DMS 273 treated with DMSO at 0.1 percent for 48 hours (cell line): ENCODE data around the gene L1TD1.
"Not testable (repeated sequence)": the region's sequence is repeated elsewhere in the genome, so short reads cannot be mapped to it uniquely, and the experiment has no call there.

Experiments
- DNase-seq: peaks from one replicate; lab custom pipeline; 2025; lab: John Stamatoyannopoulos, UW

L1TD1 gene

DNA sequence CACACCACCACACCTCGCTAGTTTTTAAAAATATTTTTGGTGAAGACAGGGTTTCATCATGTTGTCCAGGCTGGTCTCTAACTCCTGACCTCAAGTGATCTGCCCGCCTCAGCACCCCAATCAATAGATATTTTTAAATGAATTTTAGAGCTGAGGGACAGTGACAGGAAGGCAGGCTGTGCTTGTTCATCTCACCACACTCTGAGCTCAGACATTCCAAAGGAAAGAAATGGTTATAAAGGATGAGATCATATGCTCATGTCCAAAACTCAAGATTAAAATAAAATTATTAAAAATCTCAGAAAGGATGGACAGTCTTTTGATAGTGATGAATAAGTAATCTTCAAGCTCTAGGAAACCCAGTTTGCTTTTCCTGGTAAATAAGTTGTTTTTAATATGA lies 40.9 kb downstream of the L1TD1 start:
- DNase-seq, result no peak

DNA sequence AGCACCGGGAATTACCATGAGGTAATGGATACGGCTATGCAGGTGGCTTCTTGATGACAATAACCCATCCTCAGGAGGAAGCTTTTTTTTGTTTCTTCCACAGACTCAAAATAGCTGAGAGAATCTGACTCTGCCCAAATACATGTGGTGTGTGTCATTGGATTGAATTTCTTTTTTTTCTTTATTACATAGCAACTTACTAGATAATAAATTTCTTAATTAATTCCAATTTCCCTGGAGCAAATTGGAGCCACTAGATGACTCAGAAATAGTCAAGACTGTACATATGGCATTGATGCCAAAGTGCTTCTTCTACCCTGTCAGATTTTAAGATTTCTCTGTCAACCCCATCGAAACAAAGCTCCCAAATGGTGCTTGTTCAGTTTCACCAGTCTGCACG lies 42.7 kb downstream of the L1TD1 start:
- DNase-seq, result no peak

DNA sequence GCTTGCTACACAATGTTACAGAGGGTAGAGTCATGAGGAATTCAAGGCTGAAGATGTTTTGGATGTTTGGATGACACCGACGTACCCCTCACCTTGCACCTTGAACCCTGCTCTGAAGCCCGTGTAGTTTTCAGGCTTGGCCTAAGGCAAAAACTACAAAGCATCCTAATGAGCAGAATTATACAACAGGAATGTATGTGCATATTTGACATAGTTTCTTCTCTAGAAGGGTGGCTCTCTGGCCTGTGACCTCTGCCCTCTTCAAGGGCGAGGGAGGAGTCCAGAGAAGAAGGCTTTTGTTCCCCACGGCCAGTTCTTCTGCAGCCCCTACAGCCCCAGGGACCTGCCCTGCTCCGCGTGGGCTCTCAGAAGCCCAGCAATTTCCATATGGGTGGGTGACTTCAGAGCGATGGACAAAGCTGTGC lies 43.3 kb downstream of the L1TD1 start:
- DNase-seq, result no peak

- no peak for DNase-seq
These were observed 43.9 kb downstream of the L1TD1 start for GRCh38 chr1:62238507-62238906.

DNA sequence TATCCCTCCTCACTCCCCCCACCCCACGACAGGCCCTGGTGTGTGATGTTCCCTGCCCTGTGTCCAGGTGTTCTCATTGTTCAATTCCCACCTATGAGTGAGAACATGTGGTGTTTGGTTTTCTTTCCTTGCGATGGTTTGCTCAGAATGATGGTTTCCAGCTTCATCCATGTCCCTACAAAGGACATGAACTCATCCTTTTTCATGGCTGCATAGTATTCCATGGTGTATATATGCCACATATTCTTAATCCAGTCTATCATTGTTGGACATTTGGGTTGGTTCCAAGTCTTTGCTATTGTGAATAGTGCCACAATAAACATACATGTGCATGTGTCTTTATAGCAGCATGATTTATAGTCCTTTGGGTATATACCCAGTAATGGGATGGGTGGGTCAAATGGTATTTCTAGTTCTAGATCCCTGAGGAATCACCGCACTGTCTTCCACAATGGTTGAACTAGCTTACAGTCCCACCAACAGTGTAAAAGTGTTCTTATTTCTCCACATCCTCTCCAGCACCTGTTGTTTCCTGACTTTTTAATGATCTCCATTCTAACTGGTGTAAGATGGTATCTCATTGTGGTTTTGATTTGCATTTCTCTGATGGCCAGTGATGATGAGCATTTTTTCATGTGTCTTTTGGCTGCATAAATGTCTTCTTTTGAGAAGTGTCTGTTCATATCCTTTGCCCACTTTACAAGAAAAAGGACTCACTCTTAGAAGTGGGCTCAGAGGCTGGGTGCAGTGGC lies 45.2 kb downstream of the L1TD1 start:
- DNase-seq, result not testable (repeated sequence)

GRCh38 chr1:62240651-62241370 lies 46.2 kb downstream of the L1TD1 start:
- DNase-seq, result no peak

DNA sequence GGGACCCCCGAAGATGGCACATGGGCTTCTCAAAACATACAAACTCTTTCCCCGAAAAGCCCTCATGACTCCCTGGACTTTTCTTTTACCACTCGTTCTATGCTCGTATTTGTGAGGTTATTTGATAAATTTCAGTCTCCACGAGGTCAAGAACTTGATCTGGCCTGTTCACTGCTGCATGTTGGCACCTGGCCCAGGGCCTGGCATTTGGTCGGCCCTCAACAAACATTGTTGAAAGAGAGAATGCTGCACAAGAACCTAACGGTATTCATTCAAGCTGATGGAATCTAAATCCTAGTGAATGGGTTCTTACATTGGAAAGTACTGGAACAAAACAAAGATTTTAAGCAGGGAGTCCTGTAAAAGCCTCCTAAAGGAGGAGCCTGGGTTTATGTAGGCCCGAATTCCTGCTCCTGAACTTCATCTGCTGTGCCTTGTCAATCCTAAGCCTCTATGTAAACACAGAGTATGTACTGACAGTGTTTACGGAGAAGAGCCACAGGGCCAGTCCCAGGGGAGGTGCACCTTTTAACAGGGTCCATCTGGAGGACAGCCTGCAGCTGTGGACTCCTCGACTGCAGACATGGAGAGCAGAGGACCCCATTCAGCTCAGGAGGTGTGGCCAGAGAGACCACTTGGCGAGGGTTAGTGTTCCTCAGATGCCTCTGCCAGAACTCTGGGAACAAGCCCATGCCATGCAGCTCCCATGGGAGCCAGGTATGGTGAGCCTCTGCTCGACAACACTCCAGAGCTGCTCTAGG lies 46.9 kb downstream of the L1TD1 start:
- peak; percentile 54 for DNase-seq

DNA sequence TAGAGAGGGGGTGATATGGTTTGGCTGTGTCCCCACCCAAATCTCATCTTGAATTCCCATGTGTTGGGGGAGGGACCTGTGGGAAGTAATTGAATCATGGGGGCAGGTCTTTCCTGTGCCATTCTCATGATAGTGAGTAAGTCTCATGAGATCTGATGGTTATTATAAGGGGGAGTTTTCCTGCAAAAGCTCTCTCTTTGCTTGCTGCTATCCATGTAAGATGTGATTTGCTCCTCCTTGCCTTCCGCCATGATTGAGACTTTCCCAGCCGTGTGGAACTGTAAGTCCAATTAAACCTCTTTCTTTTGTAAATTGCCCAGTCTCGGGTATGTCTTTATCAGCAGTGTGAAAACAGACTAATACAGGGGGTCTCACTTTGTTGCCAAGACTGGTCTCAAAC lies 49.7 kb downstream of the L1TD1 start:
- DNase-seq, result not testable (repeated sequence)

- DNase-seq, result no peak
These were observed 50.6 kb downstream of the L1TD1 start for GRCh38 chr1:62245201-62245600.

GRCh38 chr1:62247391-62248168 lies 52.9 kb downstream of the L1TD1 start:
- no peak for DNase-seq

GRCh38 chr1:62250126-62250726 lies 55.6 kb downstream of the L1TD1 start:
- peak; percentile 30 for DNase-seq

DNA sequence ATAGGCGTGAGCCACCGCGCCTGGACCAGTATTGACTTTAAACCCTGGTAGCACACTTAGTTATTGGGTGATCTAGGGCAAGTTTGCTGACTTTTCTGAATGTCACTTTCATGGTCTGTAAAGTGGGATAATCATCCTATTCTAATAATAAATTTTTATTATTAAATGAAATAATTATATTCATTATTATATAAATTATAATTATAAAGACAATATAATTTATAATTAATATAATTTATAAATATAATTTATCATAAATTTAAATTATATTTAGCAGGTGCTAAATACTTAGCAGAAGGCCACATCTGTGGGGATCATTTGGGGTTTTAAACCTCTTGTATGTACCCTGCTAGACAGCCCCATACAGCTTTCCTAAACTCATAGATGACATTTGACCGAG lies 64.9 kb downstream of the L1TD1 start:
- no peak for DNase-seq

- DNase-seq, result no peak
These were observed 66.0 kb downstream of the L1TD1 start for GRCh38 chr1:62260688-62261087.
